C4-2B (cell line): ENCODE data around the gene SLC2A4RG.

Experiments
- ZFX ChIP-seq: fragments of 450-650 bp; IDR thresholded peaks from 2 replicates; pipeline ENCODE4 v1.6.1; 2017
- TF ChIP-seq, protein P1 (sequence below): fragments of 450-650 bp; conservative IDR thresholded peaks from 2 replicates; pipeline ENCODE4 v1.5.1; 2017; ENCODE audit warnings: mild to moderate bottlenecking

DNA sequence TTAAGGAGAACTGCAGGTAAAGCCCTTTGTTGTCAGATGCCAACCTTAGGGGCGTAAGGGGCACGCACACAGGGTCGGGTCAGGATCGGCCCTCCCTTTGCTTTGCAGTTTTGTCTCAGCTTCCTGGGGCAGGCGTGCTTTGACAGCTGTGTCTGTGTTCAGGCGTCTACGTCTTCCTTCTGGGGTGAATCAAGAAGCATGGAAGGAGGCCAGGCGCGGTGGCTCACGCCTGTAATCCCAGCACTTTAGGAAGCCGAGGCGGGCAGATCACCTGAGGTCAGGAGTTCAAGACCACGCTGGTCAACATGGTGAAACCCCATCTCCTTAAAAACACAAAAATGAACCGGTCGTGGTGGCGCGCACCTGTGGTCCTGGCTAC, 30.4 kb upstream of the SLC2A4RG start:
- TF ChIP-seq, protein P1, sequence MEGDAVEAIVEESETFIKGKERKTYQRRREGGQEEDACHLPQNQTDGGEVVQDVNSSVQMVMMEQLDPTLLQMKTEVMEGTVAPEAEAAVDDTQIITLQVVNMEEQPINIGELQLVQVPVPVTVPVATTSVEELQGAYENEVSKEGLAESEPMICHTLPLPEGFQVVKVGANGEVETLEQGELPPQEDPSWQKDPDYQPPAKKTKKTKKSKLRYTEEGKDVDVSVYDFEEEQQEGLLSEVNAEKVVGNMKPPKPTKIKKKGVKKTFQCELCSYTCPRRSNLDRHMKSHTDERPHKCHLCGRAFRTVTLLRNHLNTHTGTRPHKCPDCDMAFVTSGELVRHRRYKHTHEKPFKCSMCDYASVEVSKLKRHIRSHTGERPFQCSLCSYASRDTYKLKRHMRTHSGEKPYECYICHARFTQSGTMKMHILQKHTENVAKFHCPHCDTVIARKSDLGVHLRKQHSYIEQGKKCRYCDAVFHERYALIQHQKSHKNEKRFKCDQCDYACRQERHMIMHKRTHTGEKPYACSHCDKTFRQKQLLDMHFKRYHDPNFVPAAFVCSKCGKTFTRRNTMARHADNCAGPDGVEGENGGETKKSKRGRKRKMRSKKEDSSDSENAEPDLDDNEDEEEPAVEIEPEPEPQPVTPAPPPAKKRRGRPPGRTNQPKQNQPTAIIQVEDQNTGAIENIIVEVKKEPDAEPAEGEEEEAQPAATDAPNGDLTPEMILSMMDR = no peak
- TF ChIP-seq ZFX = no peak
